ENCODE measurements around the gene XRN2.
"Not testable (repeated sequence)": the region's sequence is repeated elsewhere in the genome, so short reads cannot be mapped to it uniquely, and the experiment has no call there.

- TF ChIP-seq CTCF (IDR thresholded peaks at IDR 0.05); IRF1 (CRISPR knock-in tag; IDR thresholded peaks at IDR 0.05); JUN (CRISPR knock-in tag; IDR thresholded peaks at IDR 0.05): not testable (repeated sequence)
Measured at GRCh38 chr20:21419147-21419546, 116.0 kb downstream of the XRN2 start.
